Measurements from ENCODE around the gene PPM1J. TPM values are rescaled to one million over a fixed set of nuclear protein-coding genes. Genes with fewer than 3 reads are reported as not detected.

PPM1J gene
- total and polyA plus RNA-seq, 9 of the 15 experiments (the other 6 are each of a cell fraction or from before 2014, with no cell fraction given) = 0.25 to 10.5 (median 4.2) TPM

- no peak for TF ChIP-seq GMEB1 (CRISPR knock-in tag; IDR thresholded peaks at IDR 0.05)
- TF ChIP-seq GTF2E2 (tag; IDR thresholded peaks at IDR 0.05) = 0 out of 2 replicates have a peak, but pooled peaks have one; percentile 42
- TF ChIP-seq CSDE1 (IDR thresholded peaks at IDR 0.05) = no peak
- no peak for TF ChIP-seq CHD2 (IDR thresholded peaks at IDR 0.05; ENCODE audit: low read depth, low read length)
- no peak for TF ChIP-seq ZNF668 (CRISPR knock-in tag; IDR thresholded peaks at IDR 0.05)
- TF ChIP-seq ZNF318 (IDR thresholded peaks at IDR 0.05; ENCODE audit: borderline replicate concordance in 1 of 2, low read depth in 1 of 2) = peak in 1 of 2 experiments; percentile 27; a peak in 1 of 4 replicates
- no peak for TF ChIP-seq ZNF79 (CRISPR knock-in tag; IDR thresholded peaks at IDR 0.05; ENCODE audit: low read depth)
- TF ChIP-seq RREB1 (CRISPR knock-in tag; IDR thresholded peaks at IDR 0.05) = no peak
- no peak; the same call in 1 of the 2 replicates for TF ChIP-seq MBD2 (IDR thresholded peaks at IDR 0.05; ENCODE audit: borderline replicate concordance, low read depth)
- TF ChIP-seq MEF2D (tag; conservative IDR thresholded peaks at IDR 0.05; ENCODE audit: low read depth) = no peak
- TF ChIP-seq ZNF695 (CRISPR knock-in tag; IDR thresholded peaks at IDR 0.05) = no peak
- no peak for TF ChIP-seq ZNF217 (CRISPR knock-in tag; IDR thresholded peaks at IDR 0.05)
Measured at GRCh38 chr1:112704934-112705627, 10.1 kb downstream of the PPM1J start (continued).
